ENCODE measurements around the gene MINAR1. TPM values are rescaled to one million over a fixed set of nuclear protein-coding genes. Genes with fewer than 3 reads are reported as not detected.

Gene MINAR1
- total RNA-seq, 2 donors from 2014 or later = 3.0 to 4.7 TPM

DNA sequence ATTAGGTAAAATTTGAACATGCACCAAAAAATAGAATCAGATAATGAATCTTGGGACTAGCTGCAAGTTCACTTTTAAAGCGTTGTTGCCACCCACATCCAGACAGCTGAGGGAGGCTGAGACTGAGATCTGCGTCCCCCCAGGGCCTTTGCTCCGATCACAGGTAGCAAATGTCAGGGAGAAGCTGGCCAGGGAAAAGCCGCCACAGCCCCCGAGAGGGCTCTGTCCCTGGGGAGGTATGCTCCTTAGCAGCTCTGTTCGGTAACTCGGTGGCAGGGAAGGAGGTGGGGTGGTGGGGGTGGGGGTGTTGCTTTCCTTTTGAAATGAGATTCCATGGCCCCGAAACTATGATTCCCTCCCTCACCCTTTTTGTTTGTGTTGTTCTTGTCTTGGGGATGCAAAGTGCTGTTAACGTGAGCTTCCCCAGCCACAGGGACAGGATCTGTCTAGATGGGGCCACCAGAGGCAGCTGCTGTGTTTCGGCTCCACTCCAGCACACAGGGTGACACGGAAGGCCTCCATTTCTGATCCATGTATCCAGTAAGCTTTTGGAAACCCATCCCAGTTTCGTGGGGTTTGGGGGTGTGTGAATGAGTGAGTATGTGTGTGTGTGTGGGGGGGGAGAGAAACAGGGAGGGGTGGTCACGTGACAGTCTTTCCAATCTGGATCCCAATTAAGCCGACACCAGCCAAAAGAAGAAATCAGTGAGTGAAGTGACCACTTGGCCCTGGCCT lies 1.1 kb upstream of the MINAR1 start:
- H3K9me3 ChIP-seq = no peaks in the 10 kb centered on the region
- no peaks in the 10 kb centered on the region for H3K36me3 ChIP-seq (replicated peaks in 1 of 2; ENCODE audit: insufficient read depth in 1 of 2, low read depth in 2 of 2)
- ATAC-seq (peak; percentile 37), DNase-seq (peak in 1 of 4 donors; percentile 26)
- 19 to 30% methylated on average over 10 to 14 of the region's 14 CpGs for WGBS, 2 donors
- peaks cover 18% of the 10 kb centered on the region for H3K4me1 ChIP-seq
- intact Hi-C loops (cut with DNase I) = no loop called here
- peak overlapping the region in 3 of 4 donors; percentile 38 to 71 (median 63) for H3K27ac ChIP-seq
- no peaks in the 10 kb centered on the region for H3K27me3 ChIP-seq
- TF ChIP-seq POLR2A (IDR thresholded peaks at IDR 0.05) = no peak
- TF ChIP-seq, protein P1, sequence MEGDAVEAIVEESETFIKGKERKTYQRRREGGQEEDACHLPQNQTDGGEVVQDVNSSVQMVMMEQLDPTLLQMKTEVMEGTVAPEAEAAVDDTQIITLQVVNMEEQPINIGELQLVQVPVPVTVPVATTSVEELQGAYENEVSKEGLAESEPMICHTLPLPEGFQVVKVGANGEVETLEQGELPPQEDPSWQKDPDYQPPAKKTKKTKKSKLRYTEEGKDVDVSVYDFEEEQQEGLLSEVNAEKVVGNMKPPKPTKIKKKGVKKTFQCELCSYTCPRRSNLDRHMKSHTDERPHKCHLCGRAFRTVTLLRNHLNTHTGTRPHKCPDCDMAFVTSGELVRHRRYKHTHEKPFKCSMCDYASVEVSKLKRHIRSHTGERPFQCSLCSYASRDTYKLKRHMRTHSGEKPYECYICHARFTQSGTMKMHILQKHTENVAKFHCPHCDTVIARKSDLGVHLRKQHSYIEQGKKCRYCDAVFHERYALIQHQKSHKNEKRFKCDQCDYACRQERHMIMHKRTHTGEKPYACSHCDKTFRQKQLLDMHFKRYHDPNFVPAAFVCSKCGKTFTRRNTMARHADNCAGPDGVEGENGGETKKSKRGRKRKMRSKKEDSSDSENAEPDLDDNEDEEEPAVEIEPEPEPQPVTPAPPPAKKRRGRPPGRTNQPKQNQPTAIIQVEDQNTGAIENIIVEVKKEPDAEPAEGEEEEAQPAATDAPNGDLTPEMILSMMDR (IDR thresholded peaks at IDR 0.05) = no peak
- H3K4me3 ChIP-seq = peak overlapping the region in 1 of 2 donors; percentile 34

DNA sequence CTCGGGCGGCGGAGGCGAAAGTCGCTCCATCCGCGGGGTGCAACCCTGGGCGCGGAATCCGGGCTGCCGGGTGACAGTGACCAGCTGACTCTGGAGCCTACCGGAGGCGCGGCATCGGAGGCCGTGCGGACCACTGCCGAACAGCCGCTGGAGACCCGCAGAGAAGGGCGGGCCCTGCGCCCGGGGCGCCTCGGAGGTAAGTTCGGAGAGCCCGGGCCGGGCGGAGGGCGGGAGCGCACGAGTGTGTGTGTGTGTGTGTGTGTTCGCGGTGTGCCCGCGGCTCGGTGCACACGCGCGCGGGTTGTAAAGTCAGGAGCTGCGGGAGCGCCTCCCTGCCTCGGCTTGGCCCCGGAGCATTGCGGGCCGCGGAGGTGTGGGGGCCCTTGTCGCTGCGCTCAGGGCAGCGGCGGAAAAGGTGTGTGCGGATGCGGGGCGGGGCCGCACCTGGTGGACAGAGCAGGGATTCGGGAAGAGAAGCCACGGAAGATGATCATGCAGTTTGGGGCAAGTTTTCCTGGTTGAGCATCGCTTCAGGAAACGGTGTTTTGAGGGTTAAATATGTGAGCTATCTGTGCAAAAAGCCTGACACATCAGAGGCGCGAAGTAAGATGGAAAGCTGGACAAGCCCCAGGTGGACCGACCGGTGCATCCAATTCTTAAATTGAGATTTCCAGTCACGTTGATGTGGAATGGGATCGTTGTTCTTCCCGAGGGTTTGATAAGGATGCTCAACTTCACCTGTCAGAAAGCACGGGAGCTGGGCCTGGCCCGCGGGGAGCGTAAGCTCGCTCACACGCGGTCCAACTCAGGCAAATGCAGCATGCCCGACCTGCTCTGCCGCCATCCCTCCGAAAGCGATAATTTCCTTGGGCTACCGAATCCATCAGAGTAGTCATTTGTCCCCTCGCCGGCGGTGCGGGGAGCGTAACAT lies 474 bp downstream of the MINAR1 start:
- DNase-seq (peak in 3 of 4 donors; percentile 11 to 24 (median 13)), ATAC-seq (peak; percentile 18)
- TF ChIP-seq, protein P1 (IDR thresholded peaks at IDR 0.05) = no peak
- TF ChIP-seq POLR2A (IDR thresholded peaks at IDR 0.05) = no peak
- Histone ChIP-seq H3K36me3 (replicated peaks in 1 of 2; ENCODE audit: insufficient read depth in 1 of 2, low read depth in 2 of 2) (no peaks in the 10 kb centered on the region), H3K4me3 (peak overlapping the region; percentile 18 to 34), H3K27me3 (no peaks in the 10 kb centered on the region), H3K4me1 (peaks cover 24% of the 10 kb centered on the region), H3K27ac (peak overlapping the region in 3 of 4 donors; percentile 38 to 71 (median 63)), H3K9me3 (no peaks in the 10 kb centered on the region)
- intact Hi-C loops (cut with DNase I) = no loop called here
- 9 to 23% methylated on average over 34 to 67 of the region's 84 CpGs for WGBS, 2 donors

DNA sequence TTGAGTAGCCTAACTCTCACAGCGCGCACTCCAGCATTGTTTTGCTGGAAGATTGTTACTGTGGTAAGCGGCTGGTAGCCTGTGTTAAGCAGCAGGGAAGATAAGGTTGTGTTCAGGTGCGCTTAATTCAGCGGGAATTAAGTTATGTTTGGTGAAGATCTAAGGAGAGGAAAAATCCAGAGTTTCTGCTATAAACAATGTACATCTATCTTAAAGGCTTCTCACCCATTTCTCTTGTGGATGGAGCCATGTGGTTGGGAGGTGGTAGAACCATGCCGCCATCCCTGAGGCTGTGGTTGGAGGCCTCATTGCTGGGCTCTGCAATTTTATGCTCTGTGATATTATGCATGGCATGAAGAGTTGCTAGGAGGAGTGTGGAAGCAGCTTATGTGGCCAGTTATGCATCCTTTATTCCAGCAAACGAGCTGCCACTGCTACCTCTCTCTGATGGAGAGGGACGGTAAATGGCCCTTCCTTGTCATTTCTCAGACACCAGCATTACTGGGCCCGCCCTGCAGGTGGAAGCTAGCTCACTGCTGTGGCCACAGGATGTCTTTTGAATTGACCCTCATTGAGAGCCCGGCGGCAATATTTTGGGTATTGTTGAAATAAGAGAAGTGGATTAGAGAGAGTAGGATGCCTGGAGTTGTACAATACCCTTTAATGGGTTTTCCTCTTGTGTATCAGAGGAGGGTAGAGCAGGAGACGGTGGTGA lies 1.3 kb downstream of the MINAR1 start:
- WGBS, 2 donors = 63 to 74% methylated on average over 12 of the region's 12 CpGs
- Histone ChIP-seq H3K27ac (no peak overlapping the region), H3K36me3 (replicated peaks in 1 of 2; ENCODE audit: insufficient read depth in 1 of 2, low read depth in 2 of 2) (no peaks in the 10 kb centered on the region), H3K9me3 (no peaks in the 10 kb centered on the region), H3K27me3 (no peaks in the 10 kb centered on the region), H3K4me1 (peaks cover 24% of the 10 kb centered on the region), H3K4me3 (no peak overlapping the region)
- intact Hi-C loops (cut with DNase I) = no loop called here
- TF ChIP-seq, protein P1 (IDR thresholded peaks at IDR 0.05) = peak in 1 of 7 experiments; percentile 12
- no peak for TF ChIP-seq POLR2A (IDR thresholded peaks at IDR 0.05)
- DNase-seq (no peak), ATAC-seq (no peak)

DNA sequence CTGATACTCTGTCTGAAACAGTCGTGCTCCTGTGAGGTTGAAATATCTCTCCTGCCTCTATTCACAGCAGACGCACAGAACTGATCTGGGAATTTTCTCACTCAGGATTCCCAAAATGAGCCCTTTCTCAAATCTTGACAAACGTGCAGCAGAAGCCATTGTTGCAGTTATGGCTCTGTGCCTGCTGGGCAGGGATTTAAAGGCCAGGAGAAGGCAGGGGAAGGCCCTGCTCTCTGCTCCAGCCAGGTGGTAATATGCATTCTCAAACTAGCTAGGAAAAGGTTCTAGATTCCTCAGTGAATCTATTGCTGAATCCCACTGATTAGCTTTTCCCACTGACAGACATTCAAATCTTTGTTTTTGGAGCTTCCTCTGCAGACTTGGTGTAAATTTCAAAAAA lies 2.2 kb downstream of the MINAR1 start:
- Histone ChIP-seq H3K4me3 (no peak overlapping the region), H3K27ac (no peak overlapping the region), H3K9me3 (no peaks in the 10 kb centered on the region), H3K27me3 (no peaks in the 10 kb centered on the region), H3K36me3 (replicated peaks in 1 of 2; ENCODE audit: insufficient read depth in 1 of 2, low read depth in 2 of 2) (no peaks in the 10 kb centered on the region), H3K4me1 (peaks cover 24% of the 10 kb centered on the region)
- no peak for TF ChIP-seq POLR2A (IDR thresholded peaks at IDR 0.05)
- TF ChIP-seq, protein P1 (IDR thresholded peaks at IDR 0.05) = no peak
- no peak for DNase-seq
- intact Hi-C loops (cut with DNase I) = no loop called here
- 57 to 72% methylated on average over 3 of the region's 3 CpGs for WGBS, 2 donors
- ATAC-seq = no peak
